Esophagus muscularis mucosa (tissue), 4 donors: ENCODE data around the gene EPHA4.

Experiments used
- CTCF ChIP-seq, 3 experiments: fragments of 200-600 bp in 2 of 3; fragments of 450-650 bp in 1 of 3; sonication (generic) in 2 of 3; IDR thresholded peaks; one replicate each; pipeline ENCODE4 v1.5.1; 2017 to 2019; ENCODE audit warnings: antibody characterized with exemption in 3 of 3, mild to moderate bottlenecking in 2 of 3, moderate library complexity in 1 of 3
- EP300 ChIP-seq: sonication (generic); formaldehyde crosslinking; IDR thresholded peaks from one replicate; pipeline ENCODE4 v1.6.1; 2017; ENCODE audit warnings: antibody characterized with exemption
- POLR2A ChIP-seq: fragments of 450-650 bp; IDR thresholded peaks from one replicate; pipeline ENCODE4 v1.6.1; 2017; ENCODE audit warnings: antibody characterized with exemption, moderate library complexity, mild to moderate bottlenecking, low read depth
- POLR2AphosphoS5 ChIP-seq, 2 donors: sonication (generic); formaldehyde crosslinking; IDR thresholded peaks; one replicate each; pipeline ENCODE4 v1.6.1; 2017; ENCODE audit warnings: antibody characterized with exemption in 2 of 2

GRCh38 chr2:221460136-221460535 lies 112.0 kb downstream of the EPHA4 start:
- TF ChIP-seq CTCF (IDR thresholded peaks at IDR 0.05): no peak
- TF ChIP-seq EP300: no peak
- no peak for TF ChIP-seq POLR2AphosphoS5 (IDR thresholded peaks at IDR 0.05)
- no peak for TF ChIP-seq POLR2A
